HepG2 (cell line): ENCODE measurements around the gene G6PC3. TPM values are rescaled to one million over a fixed set of nuclear protein-coding genes. Genes with fewer than 3 reads are reported as not detected.

ENCODE experiments used
- BCL3 ChIP-seq: sonication (generic); formaldehyde crosslinking; IDR thresholded peaks from 2 replicates; pipeline ENCODE4 v1.5.1; 2020; ENCODE audit warnings: mild to moderate bottlenecking, missing genetic modification reagents, moderate library complexity
- DRAP1 ChIP-seq: IDR thresholded peaks from 2 replicates; pipeline ENCODE4 v1.6.1; 2016; ENCODE audit warnings: missing genetic modification reagents, missing compliant biosample characterization
- KDM3A ChIP-seq: IDR thresholded peaks from 2 replicates; pipeline ENCODE4 v1.6.1; 2018; ENCODE audit warnings: low read depth, missing compliant biosample characterization
- MLX ChIP-seq: IDR thresholded peaks from 2 replicates; pipeline ENCODE4 v1.6.1; 2016
- MXD3 ChIP-seq: IDR thresholded peaks from 2 replicates; pipeline ENCODE4 v1.6.1; 2016; ENCODE audit warnings: mild to moderate bottlenecking, missing biosample characterization, missing genetic modification reagents
- PITX1 ChIP-seq: sonication (generic); formaldehyde crosslinking; IDR thresholded peaks from 2 replicates; pipeline ENCODE4 v1.5.1; 2020; ENCODE audit warnings: mild to moderate bottlenecking, missing genetic modification reagents
- REPIN1 ChIP-seq: sonication (generic); formaldehyde crosslinking; IDR thresholded peaks from 2 replicates; pipeline ENCODE4 v1.8.0; 2022; ENCODE audit warnings: missing genetic modification reagents, low read depth, mild to moderate bottlenecking, borderline replicate concordance
- SMYD3 ChIP-seq: sonication (generic); formaldehyde crosslinking; IDR thresholded peaks from 2 replicates; pipeline ENCODE4 v1.8.1; 2023; ENCODE audit warnings: mild to moderate bottlenecking, missing genetic modification reagents
- SRSF9 ChIP-seq: fragments of 200-400 bp; formaldehyde crosslinking; IDR thresholded peaks from 2 replicates; pipeline ENCODE4 v1.6.1; 2018; ENCODE audit warnings: borderline replicate concordance, mild to moderate bottlenecking, low read depth, low read length; ENCODE audit not compliant: insufficient read depth, poor library complexity, severe bottlenecking
- STAG1 ChIP-seq: sonication (generic); formaldehyde crosslinking; IDR thresholded peaks from 2 replicates; pipeline ENCODE4 v1.4.0; 2020; ENCODE audit warnings: missing genetic modification reagents
- THAP9 ChIP-seq: sonication (generic); formaldehyde crosslinking; IDR thresholded peaks from 2 replicates; pipeline ENCODE4; 2020; ENCODE audit warnings: missing genetic modification reagents, mild to moderate bottlenecking, borderline replicate concordance
- UBTF ChIP-seq: sonication (generic); formaldehyde crosslinking; IDR thresholded peaks from 2 replicates; pipeline ENCODE4 v1.4.0; 2020; ENCODE audit warnings: mild to moderate bottlenecking, missing genetic modification reagents
- ZBTB3 ChIP-seq: sonication (generic); formaldehyde crosslinking; IDR thresholded peaks from 2 replicates; pipeline ENCODE4 v1.4.0; 2020; ENCODE audit warnings: low read depth, mild to moderate bottlenecking, moderate library complexity, missing genetic modification reagents, borderline replicate concordance
- ZBTB8A ChIP-seq: sonication (generic); formaldehyde crosslinking; IDR thresholded peaks from 2 replicates; pipeline ENCODE4 v1.4.0; 2020; ENCODE audit warnings: mild to moderate bottlenecking, low read depth, missing genetic modification reagents, borderline replicate concordance
- ZNF282 ChIP-seq: fragments of 450-650 bp; IDR thresholded peaks from 2 replicates; pipeline ENCODE4 v1.6.1; 2018; ENCODE audit not compliant: partially characterized antibody
- ZNF639 ChIP-seq: conservative IDR thresholded peaks from 2 replicates; pipeline ENCODE4 v1.6.1; 2018; ENCODE audit warnings: missing genetic modification reagents
- ZNF746 ChIP-seq: sonication (generic); formaldehyde crosslinking; IDR thresholded peaks from 2 replicates; pipeline ENCODE4 v1.8.0; 2022; ENCODE audit warnings: mild to moderate bottlenecking, missing genetic modification reagents
- ZNF777 ChIP-seq: sonication (generic); formaldehyde crosslinking; IDR thresholded peaks from 2 replicates; pipeline ENCODE4 v1.4.0; 2020; ENCODE audit warnings: missing genetic modification reagents
- ZNF792 ChIP-seq: IDR thresholded peaks from 2 replicates; pipeline ENCODE4 v1.6.1; 2016
- polyA plus RNA-seq, 8 experiments: library from polyadenylated mRNA; depleted of rRNA in 3 of 8; stranded (reverse) in 7 of 8; unstranded in 1 of 8; fragments of >200 nt; fragmentation: Illumina TruSeq in 4 of 8; extraction: Trizol in 4 of 8; gene quantifications; 2 replicates each; pipeline versions ENCODE4 v1.2.1 to v1.2.3, GENCODE V29; 2011 to 2016; ENCODE audit warnings: low read depth in 4 of 8, missing spikeins in 1 of 8, mixed read lengths in 1 of 8; ENCODE audit not compliant: insufficient read depth in 1 of 8
- total RNA-seq, 5 experiments: library from RNA; depleted of rRNA; stranded (reverse); fragments of >200 nt; fragmentation: Illumina TruSeq; extraction: Trizol; gene quantifications; 2 replicates each; pipeline ENCODE4 v1.2.3, GENCODE V29; 2016; ENCODE audit warnings: low read depth in 1 of 5

Gene G6PC3
- total and polyA plus RNA-seq, 2 of the 13 experiments (the other 11 are each of a cell fraction or from before 2014, with no cell fraction given): 38.5 to 75.8 TPM

GRCh38 chr17:44123356-44124117 is 53.0 kb downstream of the G6PC3 start, which contains the start of gene HDAC5 (continued):
- TF ChIP-seq THAP9 (no peak; the same call in 1 of the 2 replicates), UBTF (peak; percentile 87), PITX1 (CRISPR knock-in tag) (peak; percentile 58; the same call in 1 of the 2 replicates), ZNF777 (peak; percentile 89), ZNF746 (CRISPR knock-in tag) (peak; percentile 86), SRSF9 (no peak), ZBTB8A (CRISPR knock-in tag) (no peak), BCL3 (CRISPR knock-in tag) (no peak; the same call in 1 of the 2 replicates), ZNF792 (CRISPR knock-in tag) (peak; percentile 49; the same call in 1 of the 2 replicates), STAG1 (peak; percentile 66), SMYD3 (no peak), KDM3A (CRISPR knock-in tag) (peak; percentile 95), DRAP1 (peak; percentile 96), MXD3 (CRISPR knock-in tag) (peak; percentile 59), ZBTB3 (peak; percentile 36; the same call in 1 of the 2 replicates), ZNF639 (CRISPR knock-in tag) (0 out of 2 replicates have a peak, but pooled peaks have one; percentile 34), ZNF282 (no peak), MLX (CRISPR knock-in tag) (no peak), REPIN1 (peak; percentile 62)
